ENCODE results near the gene KHSRP. TPM values are rescaled to one million over a fixed set of nuclear protein-coding genes. Genes with fewer than 3 reads are reported as not detected.

The KHSRP gene
- total RNA-seq, 2 donors from 2014 or later = 146 to 277 TPM

DNA sequence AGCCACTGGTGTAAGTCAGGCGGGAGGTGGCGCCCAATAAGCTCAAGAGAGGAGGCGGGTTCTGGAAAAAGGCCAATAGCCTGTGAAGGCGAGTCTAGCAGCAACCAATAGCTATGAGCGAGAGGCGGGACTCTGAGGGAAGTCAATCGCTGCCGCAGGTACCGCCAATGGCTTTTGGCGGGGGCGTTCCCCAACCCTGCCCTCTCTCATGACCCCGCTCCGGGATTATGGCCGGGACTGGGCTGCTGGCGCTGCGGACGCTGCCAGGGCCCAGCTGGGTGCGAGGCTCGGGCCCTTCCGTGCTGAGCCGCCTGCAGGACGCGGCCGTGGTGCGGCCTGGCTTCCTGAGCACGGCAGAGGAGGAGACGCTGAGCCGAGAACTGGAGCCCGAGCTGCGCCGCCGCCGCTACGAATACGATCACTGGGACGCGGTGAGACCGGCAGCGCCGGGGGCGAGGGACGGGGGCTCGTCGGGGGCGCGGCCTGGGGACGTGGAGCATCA lies 52.0 kb downstream of the KHSRP start, which contains the start of gene ALKBH7:
TSS of gene ALKBH7 (plus strand) at position 201 of the 502 bp plus-strand sequence. CDS start at position 228, 27 bp downstream.
- no peaks in the 10 kb centered on the region for H3K27me3 ChIP-seq (replicated peaks; ENCODE audit: insufficient read depth)
- H3K36me3 ChIP-seq = peaks cover 0 to 5% of the 10 kb centered on the region in 2 donors
- intact Hi-C loops (cut with DNase I) = loop anchor here (1.0 to 5.0 kb wide), 2 partner anchors 21 to 95 kb away; partner anchors contain the start of genes GTF2F1 and MLLT1
- peak; percentile 100 for DNase-seq (ENCODE audit: low spot score)
- no peaks in the 10 kb centered on the region for H3K9me3 ChIP-seq
- H3K27ac ChIP-seq = peak within 1 kb of the TSS; percentile 99
- H3K4me1 ChIP-seq (replicated peaks) = peaks cover 3% of the 10 kb centered on the region
- peak within 1 kb of the TSS; percentile 74 to 85 for H3K4me3 ChIP-seq
- WGBS = 0% methylated on average over 47 of the region's 47 CpGs
- TF ChIP-seq POLR2AphosphoS5 (IDR thresholded peaks at IDR 0.05) (peak; percentile 92), POLR2A (IDR thresholded peaks at IDR 0.05) (peak; percentile 71)
- TF ChIP-seq, protein P1, sequence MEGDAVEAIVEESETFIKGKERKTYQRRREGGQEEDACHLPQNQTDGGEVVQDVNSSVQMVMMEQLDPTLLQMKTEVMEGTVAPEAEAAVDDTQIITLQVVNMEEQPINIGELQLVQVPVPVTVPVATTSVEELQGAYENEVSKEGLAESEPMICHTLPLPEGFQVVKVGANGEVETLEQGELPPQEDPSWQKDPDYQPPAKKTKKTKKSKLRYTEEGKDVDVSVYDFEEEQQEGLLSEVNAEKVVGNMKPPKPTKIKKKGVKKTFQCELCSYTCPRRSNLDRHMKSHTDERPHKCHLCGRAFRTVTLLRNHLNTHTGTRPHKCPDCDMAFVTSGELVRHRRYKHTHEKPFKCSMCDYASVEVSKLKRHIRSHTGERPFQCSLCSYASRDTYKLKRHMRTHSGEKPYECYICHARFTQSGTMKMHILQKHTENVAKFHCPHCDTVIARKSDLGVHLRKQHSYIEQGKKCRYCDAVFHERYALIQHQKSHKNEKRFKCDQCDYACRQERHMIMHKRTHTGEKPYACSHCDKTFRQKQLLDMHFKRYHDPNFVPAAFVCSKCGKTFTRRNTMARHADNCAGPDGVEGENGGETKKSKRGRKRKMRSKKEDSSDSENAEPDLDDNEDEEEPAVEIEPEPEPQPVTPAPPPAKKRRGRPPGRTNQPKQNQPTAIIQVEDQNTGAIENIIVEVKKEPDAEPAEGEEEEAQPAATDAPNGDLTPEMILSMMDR (IDR thresholded peaks at IDR 0.05) = peak in 1 of 4 experiments; percentile 2

DNA sequence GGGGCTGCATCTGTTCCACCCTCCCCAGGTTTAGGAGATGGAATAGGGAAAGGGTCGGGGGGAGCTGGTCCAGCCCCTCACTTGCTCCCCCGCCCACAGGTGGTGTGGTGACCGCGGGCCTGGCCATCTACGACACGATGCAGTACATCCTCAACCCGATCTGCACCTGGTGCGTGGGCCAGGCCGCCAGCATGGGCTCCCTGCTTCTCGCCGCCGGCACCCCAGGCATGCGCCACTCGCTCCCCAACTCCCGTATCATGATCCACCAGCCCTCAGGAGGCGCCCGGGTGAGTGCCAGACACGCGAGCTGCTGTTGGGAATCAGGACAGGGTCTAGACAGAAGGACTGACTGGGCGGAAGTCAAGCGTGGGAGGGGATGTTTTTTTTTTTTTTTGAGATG lies 60.3 kb downstream of the KHSRP start:
- no peak overlapping the region for H3K4me3 ChIP-seq
- no peaks in the 10 kb centered on the region for H3K27me3 ChIP-seq (replicated peaks; ENCODE audit: insufficient read depth)
- H3K4me1 ChIP-seq (replicated peaks) = no peaks in the 10 kb centered on the region
- no peak for DNase-seq (ENCODE audit: low spot score)
- intact Hi-C loops (cut with DNase I) = no loop called here
- no peak overlapping the region for H3K27ac ChIP-seq
- peaks cover 4 to 25% of the 10 kb centered on the region in 2 donors for H3K36me3 ChIP-seq
- no peak for TF ChIP-seq POLR2AphosphoS5 (IDR thresholded peaks at IDR 0.05)
- no peak for TF ChIP-seq POLR2A (IDR thresholded peaks at IDR 0.05)
- TF ChIP-seq, protein P1 (IDR thresholded peaks at IDR 0.05) = no peak
- no peaks in the 10 kb centered on the region for H3K9me3 ChIP-seq
- 96% methylated on average over 21 of the region's 21 CpGs for WGBS

Small RNA genes within 50 kb of the gene (microRNA-seq; reads per million reads assigned to microRNA genes)
- gene MIR3940 (7.5 reads per million, percentile 48 among the genes with 10 or more reads in this experiment), gene MIR6790 (not detected), gene MIR6885 (0.75 reads per million)

Small RNA genes within 50 kb of the gene (small RNA-seq; reads per million reads assigned to genes)
- gene MIR6790 (0 reads per million in 2 donors), gene MIR6885 (0 reads per million in 2 donors)

Other genes starting within 250 kb of the KHSRP start
- gene MLLT1, start 144.8 kb downstream of the KHSRP start, total RNA-seq = 10 to 100 TPM; 39.9 to 41.4 TPM
- 1 to 10 TPM in 1 of 2 donors, not detected in 1; 5.3 TPM for gene ACER1, start 91.2 kb downstream of the KHSRP start, total RNA-seq
- 10 to 100 TPM; 85.1 to 88.5 TPM for gene CLPP, start 63.3 kb downstream of the KHSRP start, total RNA-seq
- 100 to 1,000 TPM; 101 to 111 TPM for gene ALKBH7, start 52.0 kb downstream of the KHSRP start, total RNA-seq
- 1 to 10 TPM; 1.1 to 2.2 TPM for gene PSPN, start 48.9 kb downstream of the KHSRP start, total RNA-seq
- 10 to 100 TPM; 70.7 to 82.7 TPM for gene GTF2F1, start 31.6 kb downstream of the KHSRP start, total RNA-seq
- gene SLC25A41, start 9.0 kb upstream of the KHSRP start, total RNA-seq = under 1 TPM; 0.18 to 0.57 TPM
- gene SLC25A23, start 35.0 kb upstream of the KHSRP start, total RNA-seq = 10 to 100 TPM; 66.2 to 91.3 TPM
- gene CRB3, start 39.5 kb upstream of the KHSRP start, total RNA-seq = 10 to 100 TPM; 23.1 to 39.3 TPM
- 1 to 10 TPM in 1 of 2 donors, under 1 TPM in 1; 0.91 to 1.4 TPM for gene DENND1C, start 57.0 kb upstream of the KHSRP start, total RNA-seq
- 100 to 1,000 TPM in 1 of 2 donors, under 1 TPM in 1; 0.23 to 100 TPM for gene TUBB4A, start 77.5 kb upstream of the KHSRP start, total RNA-seq
- 1 to 10 TPM in 1 of 2 donors, not detected in 1; 4.5 TPM for gene TNFSF9, start 106.2 kb upstream of the KHSRP start, total RNA-seq
- gene CD70, start 166.3 kb upstream of the KHSRP start, total RNA-seq = not detected
- gene TNFSF14, start 245.3 kb upstream of the KHSRP start, total RNA-seq = under 1 TPM; 0.34 to 0.55 TPM